HEK293 (cell line): ENCODE results near the gene KLC1.

Source experiments
- GLIS1 ChIP-seq: fragments of 450-650 bp; formaldehyde crosslinking; IDR thresholded peaks from 2 replicates; pipeline ENCODE4 v1.5.1; 2016; ENCODE audit warnings: missing biosample characterization, missing genetic modification characterization
- GLIS2 ChIP-seq: fragments of 450-650 bp; formaldehyde crosslinking; IDR thresholded peaks from 2 replicates; pipeline ENCODE4 v1.5.1; 2016; ENCODE audit warnings: missing biosample characterization, missing genetic modification characterization
- IKZF3 ChIP-seq: fragments of 450-650 bp; IDR thresholded peaks from 2 replicates; pipeline ENCODE4 v1.5.0; 2018; ENCODE audit warnings: missing biosample characterization, mild to moderate bottlenecking, missing genetic modification characterization, moderate library complexity
- KLF10 ChIP-seq: fragments of 450-650 bp; IDR thresholded peaks from 2 replicates; pipeline ENCODE4 v1.5.1; 2018; ENCODE audit warnings: missing biosample characterization, mild to moderate bottlenecking, missing genetic modification characterization
- KLF8 ChIP-seq: fragments of 450-650 bp; formaldehyde crosslinking; IDR thresholded peaks from 2 replicates; pipeline ENCODE4 v1.5.1; 2016; ENCODE audit warnings: missing biosample characterization, missing genetic modification characterization
- MEIS1 ChIP-seq: sonication (generic); formaldehyde crosslinking; IDR thresholded peaks from 2 replicates; pipeline ENCODE4 v1.8.1; 2022; ENCODE audit warnings: missing genetic modification reagents, mild to moderate bottlenecking, borderline replicate concordance
- SP2 ChIP-seq: fragments of 450-650 bp; formaldehyde crosslinking; IDR thresholded peaks from 2 replicates; pipeline ENCODE4 v1.5.1; 2016; ENCODE audit warnings: missing biosample characterization, missing genetic modification characterization
- ZBTB8A ChIP-seq: fragments of 450-650 bp; formaldehyde crosslinking; IDR thresholded peaks from 2 replicates; pipeline ENCODE4 v1.5.1; 2016; ENCODE audit warnings: missing biosample characterization, missing genetic modification characterization
- ZFHX2 ChIP-seq: fragments of 450-650 bp; formaldehyde crosslinking; conservative IDR thresholded peaks from 2 replicates; pipeline ENCODE4 v1.5.1; 2016; ENCODE audit warnings: missing biosample characterization, missing genetic modification characterization
- ZNF112 ChIP-seq: fragments of 450-650 bp; formaldehyde crosslinking; IDR thresholded peaks from 2 replicates; pipeline ENCODE4 v1.5.0; 2017; ENCODE audit warnings: missing biosample characterization, missing genetic modification characterization
- ZNF280C ChIP-seq: fragments of 450-650 bp; formaldehyde crosslinking; IDR thresholded peaks from 2 replicates; pipeline ENCODE4 v1.5.1; 2016; ENCODE audit warnings: missing biosample characterization, missing genetic modification characterization
- ZNF311 ChIP-seq: fragments of 450-650 bp; formaldehyde crosslinking; IDR thresholded peaks from 2 replicates; pipeline ENCODE4 v1.5.1; 2017; ENCODE audit warnings: missing biosample characterization, missing genetic modification characterization, borderline replicate concordance
- ZNF335 ChIP-seq: fragments of 450-650 bp; formaldehyde crosslinking; conservative IDR thresholded peaks from 2 replicates; pipeline ENCODE4 v1.5.1; 2016; ENCODE audit warnings: missing biosample characterization, missing genetic modification characterization
- ZNF366 ChIP-seq: fragments of 450-650 bp; formaldehyde crosslinking; conservative IDR thresholded peaks from 2 replicates; pipeline ENCODE4 v1.5.1; 2016; ENCODE audit warnings: missing biosample characterization, missing genetic modification characterization
- ZNF561 ChIP-seq: fragments of 450-650 bp; IDR thresholded peaks from 2 replicates; pipeline ENCODE4 v1.5.1; 2018; ENCODE audit warnings: missing biosample characterization, missing genetic modification characterization, borderline replicate concordance
- ZNF596 ChIP-seq: fragments of 450-650 bp; IDR thresholded peaks from 2 replicates; pipeline ENCODE4 v1.5.0; 2018; ENCODE audit warnings: missing biosample characterization, mild to moderate bottlenecking, missing genetic modification characterization, moderate library complexity
- ZNF626 ChIP-seq: fragments of 450-650 bp; sonication (Bioruptor Pico); formaldehyde crosslinking; IDR thresholded peaks from 2 replicates; pipeline ENCODE4 v1.5.1; 2018; ENCODE audit warnings: missing biosample characterization, missing genetic modification characterization, inconsistent platforms
- ZNF629 ChIP-seq: fragments of 450-650 bp; formaldehyde crosslinking; IDR thresholded peaks from 2 replicates; pipeline ENCODE4 v1.5.1; 2017; ENCODE audit warnings: missing biosample characterization, missing genetic modification characterization
- ZNF677 ChIP-seq: fragments of 450-650 bp; IDR thresholded peaks from 2 replicates; pipeline ENCODE4 v1.5.0; 2018; ENCODE audit warnings: missing biosample characterization, mild to moderate bottlenecking, missing genetic modification characterization, moderate library complexity
- ZSCAN30 ChIP-seq: fragments of 450-650 bp; IDR thresholded peaks from 2 replicates; pipeline ENCODE4 v1.5.1; 2018; ENCODE audit warnings: missing biosample characterization, mild to moderate bottlenecking, missing genetic modification characterization, moderate library complexity
- ZXDB ChIP-seq: fragments of 450-650 bp; formaldehyde crosslinking; IDR thresholded peaks from 2 replicates; pipeline ENCODE4 v1.5.1; 2016; ENCODE audit warnings: missing biosample characterization, missing genetic modification characterization
- TF ChIP-seq, protein P1 (sequence below): sonication (generic); formaldehyde crosslinking; IDR thresholded peaks from 2 replicates; pipeline ENCODE4 v1.8.1; 2022; ENCODE audit warnings: mild to moderate bottlenecking, moderate library complexity, missing genetic modification reagents
- TF ChIP-seq, protein P2 (sequence below): fragments of 450-650 bp; formaldehyde crosslinking; IDR thresholded peaks from 2 replicates; pipeline ENCODE4 v1.5.1; 2016; ENCODE audit warnings: missing biosample characterization, missing genetic modification characterization

KLC1 gene

GRCh38 chr14:103715052-103716000 is 86.3 kb downstream of the KLC1 start, which contains the start of the genes XRCC3 and ZFYVE21 (continued):
- TF ChIP-seq ZNF629 (no peak), ZNF335 (no peak), ZNF366 (peak; percentile 84), ZNF677 (tag by site-specific recombination) (0 out of 2 replicates have a peak, but pooled peaks have one; percentile 37), MEIS1 (CRISPR knock-in tag) (no peak), SP2 (tag by site-specific recombination) (peak; percentile 99), ZNF112 (tag by site-specific recombination) (no peak), IKZF3 (tag by site-specific recombination) (peak; percentile 53; the same call in 1 of the 2 replicates), ZSCAN30 (tag by site-specific recombination) (peak; percentile 96), ZNF626 (tag by site-specific recombination) (no peak), KLF8 (tag by site-specific recombination) (peak; percentile 82), ZFHX2 (tag by site-specific recombination) (peak; percentile 93), ZXDB (tag by site-specific recombination) (peak; percentile 26; the same call in 1 of the 2 replicates), ZNF596 (tag by site-specific recombination) (peak; percentile 62; the same call in 1 of the 2 replicates), ZNF280C (tag by site-specific recombination) (no peak), GLIS2 (tag by site-specific recombination) (peak; percentile 39; the same call in 1 of the 2 replicates), ZNF311 (tag by site-specific recombination) (no peak), ZBTB8A (tag by site-specific recombination) (peak; percentile 92), ZNF561 (peak; percentile 91), KLF10 (tag by site-specific recombination) (peak; percentile 43; the same call in 1 of the 2 replicates), GLIS1 (tag by site-specific recombination) (peak; percentile 78)
- TF ChIP-seq, protein P1, sequence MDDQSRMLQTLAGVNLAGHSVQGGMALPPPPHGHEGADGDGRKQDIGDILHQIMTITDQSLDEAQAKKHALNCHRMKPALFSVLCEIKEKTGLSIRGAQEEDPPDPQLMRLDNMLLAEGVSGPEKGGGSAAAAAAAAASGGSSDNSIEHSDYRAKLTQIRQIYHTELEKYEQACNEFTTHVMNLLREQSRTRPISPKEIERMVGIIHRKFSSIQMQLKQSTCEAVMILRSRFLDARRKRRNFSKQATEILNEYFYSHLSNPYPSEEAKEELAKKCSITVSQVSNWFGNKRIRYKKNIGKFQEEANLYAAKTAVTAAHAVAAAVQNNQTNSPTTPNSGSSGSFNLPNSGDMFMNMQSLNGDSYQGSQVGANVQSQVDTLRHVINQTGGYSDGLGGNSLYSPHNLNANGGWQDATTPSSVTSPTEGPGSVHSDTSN: peak; percentile 93
- TF ChIP-seq, protein P2, sequence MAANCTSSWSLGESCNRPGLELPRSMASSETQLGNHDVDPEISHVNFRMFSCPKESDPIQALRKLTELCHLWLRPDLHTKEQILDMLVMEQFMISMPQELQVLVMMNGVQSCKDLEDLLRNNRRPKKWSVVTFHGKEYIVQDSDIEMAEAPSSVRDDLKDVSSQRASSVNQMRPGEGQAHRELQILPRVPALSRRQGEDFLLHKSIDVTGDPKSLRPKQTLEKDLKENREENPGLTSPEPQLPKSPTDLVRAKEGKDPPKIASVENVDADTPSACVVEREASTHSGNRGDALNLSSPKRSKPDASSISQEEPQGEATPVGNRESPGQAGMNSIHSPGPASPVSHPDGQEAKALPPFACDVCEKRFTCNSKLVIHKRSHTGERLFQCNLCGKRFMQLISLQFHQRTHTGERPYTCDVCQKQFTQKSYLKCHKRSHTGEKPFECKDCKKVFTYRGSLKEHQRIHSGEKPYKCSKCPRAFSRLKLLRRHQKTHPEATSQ: no peak
